Stimulated activated CD4-positive, alpha-beta T cell treated with anti-CD3 and anti-CD28 coated beads, Interleukin-12 subunit alpha, Interleukin-12 subunit beta, amount 100 ng/mL, for 4 hours (primary cell): Measurements from ENCODE around the gene RARRES2.

Source experiments
- DNase-seq: peaks from one replicate; pipeline ENCODE4 v3.0.0-alpha.2; 2020

The RARRES2 gene

GRCh38 chr7:150376560-150376959, 35.1 kb upstream of the RARRES2 start:
- DNase-seq: no peak

- no peak for DNase-seq
These were observed 34.5 kb upstream of the RARRES2 start for GRCh38 chr7:150375662-150376521.

- DNase-seq: no peak
These were observed 33.0 kb upstream of the RARRES2 start for GRCh38 chr7:150374472-150374871.

GRCh38 chr7:150374026-150374425, 32.6 kb upstream of the RARRES2 start:
- DNase-seq: no peak

- no peak for DNase-seq
These were observed 31.8 kb upstream of the RARRES2 start for GRCh38 chr7:150373049-150373801.

- DNase-seq: no peak
These were observed 31.0 kb upstream of the RARRES2 start for GRCh38 chr7:150372271-150373048.

GRCh38 chr7:150371996-150372270, 30.5 kb upstream of the RARRES2 start:
- DNase-seq: no peak

GRCh38 chr7:150371131-150371995, 29.9 kb upstream of the RARRES2 start:
- DNase-seq: no peak

GRCh38 chr7:150370612-150371071, 29.2 kb upstream of the RARRES2 start:
- no peak for DNase-seq

- no peak for DNase-seq
These were observed 28.5 kb upstream of the RARRES2 start for GRCh38 chr7:150369748-150370501.

- DNase-seq: peak; percentile 64
These were observed 27.7 kb upstream of the RARRES2 start for GRCh38 chr7:150368884-150369747.

GRCh38 chr7:150368096-150368883, 26.9 kb upstream of the RARRES2 start, which contains the start of gene REPIN1:
Gene REPIN1, plus strand, starts transcription at chr7:150368822. Its CDS starts 890 bp downstream, at chr7:150369712.
- DNase-seq: peak; percentile 75

- no peak for DNase-seq
These were observed 26.3 kb upstream of the RARRES2 start for GRCh38 chr7:150367677-150368095.

- no peak for DNase-seq
These were observed 24.4 kb upstream of the RARRES2 start for GRCh38 chr7:150365673-150366398.

GRCh38 chr7:150365194-150365593, 23.8 kb upstream of the RARRES2 start:
- no peak for DNase-seq

GRCh38 chr7:150363872-150364271, 22.4 kb upstream of the RARRES2 start:
- no peak for DNase-seq

- DNase-seq: no peak
These were observed 21.9 kb upstream of the RARRES2 start for GRCh38 chr7:150363370-150363769.

- no peak for DNase-seq
These were observed 20.6 kb upstream of the RARRES2 start for GRCh38 chr7:150361807-150362621.
